Esophagus squamous epithelium (tissue), 5 donors: ENCODE results near the gene HDDC3. TPM values are rescaled to one million over a fixed set of nuclear protein-coding genes. Genes with fewer than 3 reads are reported as not detected.

Experiments
- DNase-seq: peaks from one replicate; lab custom pipeline; 2025; lab: John Stamatoyannopoulos, UW
- H3K27ac ChIP-seq, 4 donors: fragments of 200-600 bp; sonication (generic); one replicate each; pipeline ENCODE4 v1.5.1; 2016 to 2019; ENCODE audit warnings: mild to moderate bottlenecking in 1 of 4
- H3K27me3 ChIP-seq, 4 donors: fragments of 200-600 bp; sonication (generic); 1 replicate in 3 of 4; 2 replicates in 1 of 4; pipeline versions ENCODE4 v1.5.1 to v1.6.0; 2017 to 2021; ENCODE audit warnings: antibody characterized with exemption in 1 of 4
- H3K36me3 ChIP-seq, 3 donors: fragments of 200-600 bp; sonication (generic); one replicate each; pipeline ENCODE4 v1.5.1; 2016 to 2019
- H3K4me1 ChIP-seq, 3 donors: fragments of 200-600 bp; sonication (generic); one replicate each; pipeline ENCODE4 v1.5.1; 2017 to 2019
- H3K4me3 ChIP-seq, 4 donors: fragments of 200-600 bp; sonication (generic); 1 replicate in 3 of 4; 2 replicates in 1 of 4; pipeline ENCODE4 v1.5.1; 2016 to 2019; ENCODE audit warnings: mild to moderate bottlenecking in 2 of 4, moderate library complexity in 1 of 4
- H3K9me3 ChIP-seq, 3 donors: fragments of 200-600 bp; sonication (generic); one replicate each; pipeline ENCODE4 v1.5.1; 2016 to 2019
- POLR2A ChIP-seq, 4 donors: fragments of 450-650 bp; IDR thresholded peaks; one replicate each; pipeline ENCODE4 v1.6.1; 2017; ENCODE audit warnings: antibody characterized with exemption in 4 of 4, mild to moderate bottlenecking in 4 of 4, moderate library complexity in 3 of 4
- WGBS, 2 donors: methylation state at CpG; one replicate each; pipeline ENCODE4 v1.1.5; 2018; 5-methylcytosine and 5-hydroxymethylcytosine counted together
- intact Hi-C: fragments of 100-400 bp; cut with DNase I; formaldehyde crosslinking; loops from one replicate; pipeline ENCODE4 v1.15.0; 2022
- total RNA-seq, 4 donors: library from RNA; depleted of rRNA; stranded (reverse); fragments of >200 nt; gene quantifications; one replicate each; pipeline ENCODE4 v1.1.0, GENCODE V29; 2016
- TF ChIP-seq, protein P1 (sequence below), 6 experiments: fragments of 450-650 bp in 4 of 6; fragments of 200-600 bp in 2 of 6; sonication (generic) in 2 of 6; IDR thresholded peaks; one replicate each; pipeline ENCODE4 v1.5.1; 2016 to 2019; ENCODE audit warnings: antibody characterized with exemption in 6 of 6, mild to moderate bottlenecking in 4 of 6, moderate library complexity in 4 of 6
- donor health status: DM: yes; HTN: yes; CAD: no.

Gene HDDC3
- total RNA-seq, 4 donors from 2014 or later: 5.8 to 13.7 (median 11.7) TPM

DNA sequence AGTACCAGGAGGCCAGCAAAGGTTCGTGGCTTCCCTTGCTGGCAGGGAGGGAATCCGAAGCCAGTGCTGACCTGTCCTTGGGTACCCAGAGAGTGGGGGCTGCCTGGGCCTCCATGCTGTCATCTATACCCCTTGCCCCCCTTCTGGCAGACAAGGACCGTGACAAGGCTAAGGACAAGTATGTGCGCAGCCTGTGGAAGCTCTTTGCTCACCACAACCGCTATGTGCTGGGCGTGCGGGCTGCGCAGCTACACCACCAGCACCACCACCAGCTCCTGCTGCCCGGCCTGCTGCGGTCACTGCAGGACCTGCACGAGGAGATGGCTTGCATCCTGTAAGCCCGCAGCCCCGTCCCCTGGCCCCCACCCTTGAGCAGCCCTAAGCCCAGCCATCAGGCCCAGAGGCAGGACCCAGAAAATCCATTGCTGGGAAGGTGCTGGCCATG lies 45.3 kb downstream of the HDDC3 start:
- H3K4me3 ChIP-seq: no peak overlapping the region
- H3K36me3 ChIP-seq: peaks cover 3 to 50% (median 17%) of the 10 kb centered on the region in 3 donors
- TF ChIP-seq, protein P1, sequence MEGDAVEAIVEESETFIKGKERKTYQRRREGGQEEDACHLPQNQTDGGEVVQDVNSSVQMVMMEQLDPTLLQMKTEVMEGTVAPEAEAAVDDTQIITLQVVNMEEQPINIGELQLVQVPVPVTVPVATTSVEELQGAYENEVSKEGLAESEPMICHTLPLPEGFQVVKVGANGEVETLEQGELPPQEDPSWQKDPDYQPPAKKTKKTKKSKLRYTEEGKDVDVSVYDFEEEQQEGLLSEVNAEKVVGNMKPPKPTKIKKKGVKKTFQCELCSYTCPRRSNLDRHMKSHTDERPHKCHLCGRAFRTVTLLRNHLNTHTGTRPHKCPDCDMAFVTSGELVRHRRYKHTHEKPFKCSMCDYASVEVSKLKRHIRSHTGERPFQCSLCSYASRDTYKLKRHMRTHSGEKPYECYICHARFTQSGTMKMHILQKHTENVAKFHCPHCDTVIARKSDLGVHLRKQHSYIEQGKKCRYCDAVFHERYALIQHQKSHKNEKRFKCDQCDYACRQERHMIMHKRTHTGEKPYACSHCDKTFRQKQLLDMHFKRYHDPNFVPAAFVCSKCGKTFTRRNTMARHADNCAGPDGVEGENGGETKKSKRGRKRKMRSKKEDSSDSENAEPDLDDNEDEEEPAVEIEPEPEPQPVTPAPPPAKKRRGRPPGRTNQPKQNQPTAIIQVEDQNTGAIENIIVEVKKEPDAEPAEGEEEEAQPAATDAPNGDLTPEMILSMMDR (IDR thresholded peaks at IDR 0.05): no peak
- TF ChIP-seq POLR2A (IDR thresholded peaks at IDR 0.05): no peak
- no peaks in the 10 kb centered on the region for H3K27me3 ChIP-seq
- peaks cover 29 to 43% (median 37%) of the 10 kb centered on the region in 3 donors for H3K4me1 ChIP-seq
- H3K27ac ChIP-seq: no peak overlapping the region
- 86% methylated on average over 10 of the region's 13 CpGs; no CpG with 5 or more reads in 1 of the 2 donors for WGBS, 2 donors
- DNase-seq: no peak
- intact Hi-C loops: loop anchor here (5.0 to 10.0 kb wide), 2 partner anchors 172 to 240 kb away; partner anchors contain the start of gene BLM
- H3K9me3 ChIP-seq: no peaks in the 10 kb centered on the region

DNA sequence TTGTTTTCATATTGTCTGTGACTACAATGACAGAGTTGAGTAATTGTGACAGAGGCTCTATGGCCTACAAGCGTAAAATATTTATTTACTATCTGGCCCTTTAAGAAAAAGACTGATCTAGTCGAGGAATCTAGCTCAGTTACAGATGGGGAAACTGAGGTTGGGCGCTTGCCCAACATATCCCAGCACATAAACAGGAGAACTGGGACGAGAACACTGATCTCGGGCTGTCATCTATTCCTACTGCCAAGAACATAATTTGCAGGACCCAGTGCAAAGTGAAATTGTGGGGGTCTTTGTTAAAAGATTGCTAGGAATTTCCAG lies 46.1 kb downstream of the HDDC3 start:
- 15 to 26% methylated on average over 4 to 5 of the region's 5 CpGs for WGBS, 2 donors
- Histone ChIP-seq H3K27ac (peak overlapping the region in 3 of 4 donors; percentile 39 to 93 (median 91)), H3K36me3 (peaks cover 3 to 50% (median 15%) of the 10 kb centered on the region in 3 donors)

DNA sequence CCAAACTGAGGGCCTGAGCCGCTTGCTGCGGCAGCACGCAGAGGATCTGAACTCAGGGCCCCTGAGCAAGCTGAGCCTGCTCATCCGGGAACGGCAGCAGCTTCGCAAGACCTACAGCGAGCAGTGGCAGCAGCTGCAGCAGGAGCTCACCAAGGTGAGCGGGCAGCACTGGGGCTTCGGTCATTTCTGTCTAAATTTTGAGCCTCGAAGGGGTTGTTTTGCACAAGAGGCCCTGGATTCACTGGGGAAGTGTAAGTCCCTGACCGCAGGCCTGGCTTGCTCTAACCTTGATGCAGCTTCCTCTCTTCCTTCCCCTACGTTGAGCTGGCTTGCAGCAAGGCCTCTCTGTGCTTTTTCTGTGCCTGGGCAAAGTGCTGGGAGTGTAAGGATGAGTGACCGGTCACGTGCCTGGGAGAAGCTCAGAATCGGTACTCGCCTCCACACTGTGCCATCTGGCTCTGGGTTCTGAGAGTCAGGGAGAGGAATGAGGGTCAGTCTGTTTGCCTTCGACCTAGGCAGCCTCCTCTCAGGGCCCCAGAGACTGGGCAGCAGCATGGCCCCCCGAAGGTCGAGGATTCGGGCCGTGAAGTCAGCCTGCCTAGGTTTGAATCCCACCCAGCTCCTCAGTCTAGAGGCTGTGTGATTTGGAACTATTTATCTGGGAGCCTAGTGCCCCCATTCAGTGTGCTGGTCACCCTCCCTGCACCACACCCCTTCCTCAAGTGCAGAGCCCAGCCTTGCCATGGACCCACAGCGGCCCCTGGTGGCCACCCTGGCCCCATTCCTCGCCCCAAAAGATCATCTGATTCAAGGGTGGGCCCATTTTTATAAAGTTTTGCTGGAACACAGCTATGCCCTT lies 46.7 kb downstream of the HDDC3 start:
- intact Hi-C loops: loop anchor here (5.0 to 10.0 kb wide), 2 partner anchors 171 to 238 kb away; partner anchors contain the start of gene BLM
- peaks cover 29 to 43% (median 37%) of the 10 kb centered on the region in 3 donors for H3K4me1 ChIP-seq
- peak overlapping the region in 3 of 4 donors; percentile 56 to 71 (median 60) for H3K4me3 ChIP-seq
- H3K9me3 ChIP-seq: no peaks in the 10 kb centered on the region
- 39 to 53% methylated on average over 4 to 13 of the region's 23 CpGs for WGBS, 2 donors
- DNase-seq: no peak
- no peaks in the 10 kb centered on the region for H3K27me3 ChIP-seq
- H3K36me3 ChIP-seq: peaks cover 3 to 50% (median 14%) of the 10 kb centered on the region in 3 donors
- H3K27ac ChIP-seq: peak overlapping the region; percentile 77 to 94 (median 92)
- TF ChIP-seq, protein P1 (IDR thresholded peaks at IDR 0.05): peak in 5 of 6 experiments; percentile 92 to 99 (median 97)
- no peak for TF ChIP-seq POLR2A (IDR thresholded peaks at IDR 0.05)

More for the DNA sequence above, 46.1 kb downstream of the HDDC3 start:
- TF ChIP-seq POLR2A (IDR thresholded peaks at IDR 0.05): no peak
- TF ChIP-seq, protein P1 (IDR thresholded peaks at IDR 0.05): no peak
- no peaks in the 10 kb centered on the region for H3K27me3 ChIP-seq
- intact Hi-C loops: loop anchor here (5.0 to 10.0 kb wide), 2 partner anchors 171 to 239 kb away; partner anchors contain the start of gene BLM
- H3K4me3 ChIP-seq: peak overlapping the region in 2 of 4 donors; percentile 56 to 71
- peaks cover 29 to 43% (median 37%) of the 10 kb centered on the region in 3 donors for H3K4me1 ChIP-seq
- DNase-seq: no peak
- no peaks in the 10 kb centered on the region for H3K9me3 ChIP-seq

DNA sequence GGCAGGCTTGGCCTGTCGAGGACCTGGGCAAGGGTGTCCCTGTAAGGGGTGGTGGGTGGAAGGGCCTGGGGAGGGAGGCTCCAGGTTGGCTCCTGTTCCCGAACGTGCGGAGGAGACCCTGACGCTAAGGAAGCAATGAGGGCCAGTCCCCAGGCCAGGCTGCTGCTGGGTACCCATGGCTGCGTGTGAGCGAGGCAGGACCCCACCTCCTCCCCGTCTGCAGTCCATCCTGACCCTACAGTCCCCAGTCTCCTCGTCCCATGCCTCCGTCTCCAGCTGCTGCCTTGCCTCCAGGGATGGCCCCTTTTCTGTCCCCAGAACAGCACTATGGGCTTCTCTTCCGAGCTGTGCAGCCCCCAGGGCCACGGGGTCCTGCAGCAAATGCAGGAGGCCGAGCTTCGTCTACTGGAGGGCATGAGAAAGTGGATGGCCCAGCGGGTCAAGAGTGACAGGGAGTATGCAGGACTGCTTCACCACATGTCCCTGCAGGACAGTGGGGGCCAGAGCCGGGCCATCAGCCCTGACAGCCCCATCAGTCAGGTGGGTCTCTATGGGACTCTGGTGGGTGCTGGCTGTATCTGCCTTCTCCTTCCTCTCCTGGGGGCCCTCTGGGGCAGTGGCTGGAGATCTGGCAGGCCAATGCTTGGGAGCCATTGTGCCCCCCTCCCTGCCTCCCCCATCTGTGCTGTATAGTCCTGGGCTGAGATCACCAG lies 47.5 kb downstream of the HDDC3 start:
- WGBS, 2 donors: 33 to 40% methylated on average over 3 to 7 of the region's 16 CpGs
- peaks cover 9 to 50% (median 13%) of the 10 kb centered on the region in 3 donors for H3K36me3 ChIP-seq
- TF ChIP-seq POLR2A (IDR thresholded peaks at IDR 0.05): no peak
- TF ChIP-seq, protein P1 (IDR thresholded peaks at IDR 0.05): no peak
- intact Hi-C loops: loop anchor here (5.0 to 10.0 kb wide), 2 partner anchors 170 to 238 kb away; partner anchors contain the start of gene BLM
- H3K4me3 ChIP-seq: peak overlapping the region; percentile 37 to 71 (median 58)
- H3K9me3 ChIP-seq: no peaks in the 10 kb centered on the region
- H3K4me1 ChIP-seq: peaks cover 29 to 43% (median 37%) of the 10 kb centered on the region in 3 donors
- H3K27me3 ChIP-seq: no peaks in the 10 kb centered on the region
- H3K27ac ChIP-seq: peak overlapping the region; percentile 77 to 94 (median 92)
- DNase-seq: no peak
